ENCODE results near the gene PLCL2.
A peak's percentile ranks its signal among the peaks of the same experiment; 100 is the strongest.

PLCL2 gene

DNA sequence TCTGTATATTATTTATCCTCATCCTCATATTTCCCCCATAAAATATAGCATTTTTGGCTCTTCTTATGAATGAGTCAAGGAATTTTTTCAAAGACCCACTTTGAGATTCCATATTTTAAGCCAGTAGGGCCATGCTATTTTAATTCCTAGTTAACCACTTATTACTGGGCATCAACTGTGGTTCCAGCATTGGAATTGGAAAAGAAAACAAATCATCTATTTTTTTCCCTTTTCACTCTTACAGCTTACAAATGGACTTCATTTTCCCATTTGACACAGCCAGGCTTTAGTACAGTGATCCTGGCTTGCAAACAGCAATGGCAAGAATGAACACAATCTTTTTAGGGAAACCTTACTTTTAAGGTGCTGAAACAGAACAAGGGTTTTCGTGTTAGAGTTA lies 19.4 kb upstream of the PLCL2 start:
- DNase-seq (ENCODE audit: low read depth in 2 of 2) = no peak

- DNase-seq (ENCODE audit: low read depth in 2 of 2) = no peak
Observed at GRCh38 chr3:16866571-16866970, 18.2 kb upstream of the PLCL2 start.

- no peak for DNase-seq (ENCODE audit: low read depth in 2 of 2)
Observed at GRCh38 chr3:16868513-16868912, 16.2 kb upstream of the PLCL2 start.

DNA sequence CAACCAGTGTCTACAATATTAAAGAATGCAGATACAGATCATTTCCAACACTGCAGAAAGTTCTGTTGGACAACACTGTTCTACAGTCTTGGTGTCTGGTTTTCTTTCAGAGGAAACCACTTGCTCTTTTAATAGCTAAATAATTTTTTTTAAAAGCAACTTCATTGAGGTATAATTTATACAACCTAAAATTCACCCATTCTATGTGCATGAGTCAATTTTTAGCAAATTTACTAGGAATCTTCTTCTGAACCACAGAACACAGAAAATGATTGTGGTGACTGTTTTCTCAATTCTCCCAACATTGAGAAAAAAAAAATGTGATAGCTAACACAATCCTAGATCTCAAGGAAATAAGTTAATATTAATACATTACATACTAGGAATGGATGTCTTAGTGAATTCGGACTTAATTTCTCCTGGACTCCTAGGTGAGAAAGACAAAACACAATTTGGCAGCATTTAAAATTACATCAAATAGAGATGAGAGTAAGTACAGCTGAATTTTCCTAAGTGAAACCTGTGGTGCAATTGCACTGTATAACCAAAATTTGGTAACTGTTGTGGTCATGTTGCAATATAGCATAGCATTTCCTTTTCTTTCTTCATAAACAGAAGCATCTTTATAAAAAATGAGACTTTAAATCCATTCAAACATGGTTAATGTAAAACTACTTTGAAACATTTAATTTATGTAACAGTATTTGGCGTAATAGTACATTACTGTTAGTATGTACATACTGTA lies 15.3 kb upstream of the PLCL2 start:
- DNase-seq (ENCODE audit: low read depth in 2 of 2) = no peak

DNA sequence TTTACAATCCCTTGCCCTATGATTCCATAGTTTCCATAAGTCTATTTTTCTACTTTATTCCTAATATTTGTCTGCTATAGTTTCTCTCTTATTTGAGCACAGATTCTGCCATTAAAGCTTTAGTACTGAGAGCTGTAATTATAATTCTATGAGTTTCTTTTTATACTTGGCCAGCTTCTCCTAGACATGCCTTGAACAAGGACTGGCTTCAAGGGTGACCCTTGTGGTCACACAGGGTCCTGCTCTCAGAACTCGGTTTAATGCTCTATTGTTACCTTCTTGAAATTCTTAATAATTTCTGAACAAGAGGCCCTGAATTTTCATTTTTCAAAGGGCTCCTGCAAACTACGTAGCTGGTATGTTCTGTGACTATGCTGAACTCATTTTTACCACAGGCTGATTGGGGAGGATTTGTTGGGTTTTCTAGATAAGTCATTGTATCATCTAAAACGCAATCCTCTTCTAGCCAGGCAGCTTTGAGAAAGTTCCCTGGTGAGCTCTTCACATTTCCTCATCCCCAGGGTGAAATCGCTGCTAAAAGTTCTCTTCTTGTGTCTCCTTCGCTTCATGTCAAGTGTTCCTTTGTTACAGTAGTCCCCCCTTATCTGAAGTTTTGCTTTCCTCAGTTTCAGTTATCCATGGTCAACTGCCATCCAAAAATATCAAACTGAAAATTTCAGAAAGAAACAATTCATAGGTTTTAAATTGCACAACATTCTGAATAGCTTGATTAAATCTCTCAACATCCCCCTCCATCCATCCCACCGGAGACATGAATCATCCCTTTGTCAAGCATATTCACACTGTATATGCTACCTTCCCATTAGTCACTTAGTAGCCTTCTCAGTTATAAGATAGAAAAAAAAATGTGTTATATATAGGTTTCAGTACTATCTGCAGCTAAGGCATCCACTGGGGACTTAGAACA lies 12.6 kb upstream of the PLCL2 start:
- no peak for DNase-seq (ENCODE audit: low read depth in 2 of 2)

DNA sequence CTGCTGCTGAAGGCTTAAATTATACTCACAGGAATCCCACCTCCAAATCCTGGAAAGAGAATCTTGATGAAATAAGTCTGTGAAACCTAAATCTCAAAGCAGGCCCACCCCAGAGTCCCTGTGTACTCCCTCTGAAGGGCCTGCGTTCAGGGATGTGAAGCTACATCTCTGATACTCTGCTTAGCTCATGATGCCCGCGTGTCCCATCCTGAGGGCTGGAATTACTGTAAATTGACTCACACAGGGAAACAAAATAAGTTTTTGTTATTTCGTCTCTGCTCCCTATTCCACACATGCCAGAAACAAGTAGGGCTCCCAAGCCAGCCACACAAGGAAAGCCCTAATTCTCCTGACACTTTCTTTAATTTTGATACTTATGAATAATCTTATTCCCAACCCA lies 10.9 kb upstream of the PLCL2 start:
- DNase-seq (ENCODE audit: low read depth in 2 of 2) = no peak

GRCh38 chr3:16875876-16876550 lies 8.7 kb upstream of the PLCL2 start:
- no peak for DNase-seq (ENCODE audit: low read depth in 2 of 2)

- no peak for DNase-seq (ENCODE audit: low read depth in 2 of 2)
Observed at GRCh38 chr3:16877505-16877904, 7.2 kb upstream of the PLCL2 start.

- no peak for DNase-seq (ENCODE audit: low read depth in 2 of 2)
Observed at GRCh38 chr3:16877911-16878310, 6.8 kb upstream of the PLCL2 start.

- no peak for DNase-seq (ENCODE audit: low read depth in 2 of 2)
Observed at GRCh38 chr3:16881896-16882630, 2.7 kb upstream of the PLCL2 start.

DNA sequence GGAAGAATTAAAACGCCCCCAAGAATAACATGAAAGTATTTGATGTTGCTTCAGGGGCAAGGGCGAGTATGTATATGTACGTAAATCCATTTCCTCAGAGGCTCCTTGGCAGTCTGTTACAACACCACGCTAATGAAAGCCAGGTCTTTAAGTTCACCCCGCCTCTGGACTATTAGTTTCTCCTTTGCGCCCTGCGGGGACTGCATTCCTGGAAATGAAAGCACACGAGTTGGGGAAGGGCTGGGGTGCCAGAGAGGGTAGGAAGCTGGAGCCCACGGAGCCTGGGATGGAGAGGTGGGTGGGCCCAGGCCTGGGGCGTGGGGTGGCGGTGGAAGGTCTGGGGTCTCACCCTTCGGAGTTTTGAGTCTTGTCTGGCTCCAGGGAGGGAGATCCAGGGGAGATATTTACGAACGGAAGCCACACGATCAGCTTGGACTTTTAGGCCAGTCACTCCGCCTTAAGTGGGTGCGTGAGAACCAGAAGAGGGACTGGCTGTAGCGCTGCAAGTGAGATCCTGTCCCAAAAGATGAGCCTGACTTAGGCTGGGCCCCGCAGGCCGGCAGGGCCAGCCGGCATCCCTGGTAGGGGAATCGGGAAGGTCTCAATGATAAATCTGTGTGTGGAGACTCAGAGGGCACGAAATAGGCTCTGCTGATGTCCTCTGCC lies 1.6 kb upstream of the PLCL2 start:
- DNase-seq (ENCODE audit: low read depth in 2 of 2) = no peak

DNA sequence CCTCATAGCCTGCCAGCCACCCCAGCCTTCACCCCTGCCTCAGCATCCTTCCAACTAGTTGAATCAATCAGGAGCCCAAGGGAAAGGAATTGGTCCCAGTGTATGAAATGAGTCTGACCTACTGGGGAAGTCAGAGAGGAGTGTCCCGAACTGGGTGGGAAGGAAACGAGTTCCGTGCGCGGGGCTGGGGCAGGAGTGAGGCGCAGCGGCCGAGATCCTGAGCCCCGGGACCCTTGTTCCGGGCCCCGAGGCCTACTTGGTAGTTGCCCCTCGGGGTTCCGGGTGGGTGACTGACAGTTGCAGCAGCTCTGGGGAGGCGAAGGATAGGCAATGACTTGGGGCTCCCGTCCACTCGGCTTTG lies 1.1 kb upstream of the PLCL2 start:
- DNase-seq (ENCODE audit: low read depth in 2 of 2) = no peak

GRCh38 chr3:16884084-16884747 lies 539 bp upstream of the PLCL2 start:
- peak; percentile 48 to 72 for DNase-seq (ENCODE audit: low read depth in 2 of 2)

DNA sequence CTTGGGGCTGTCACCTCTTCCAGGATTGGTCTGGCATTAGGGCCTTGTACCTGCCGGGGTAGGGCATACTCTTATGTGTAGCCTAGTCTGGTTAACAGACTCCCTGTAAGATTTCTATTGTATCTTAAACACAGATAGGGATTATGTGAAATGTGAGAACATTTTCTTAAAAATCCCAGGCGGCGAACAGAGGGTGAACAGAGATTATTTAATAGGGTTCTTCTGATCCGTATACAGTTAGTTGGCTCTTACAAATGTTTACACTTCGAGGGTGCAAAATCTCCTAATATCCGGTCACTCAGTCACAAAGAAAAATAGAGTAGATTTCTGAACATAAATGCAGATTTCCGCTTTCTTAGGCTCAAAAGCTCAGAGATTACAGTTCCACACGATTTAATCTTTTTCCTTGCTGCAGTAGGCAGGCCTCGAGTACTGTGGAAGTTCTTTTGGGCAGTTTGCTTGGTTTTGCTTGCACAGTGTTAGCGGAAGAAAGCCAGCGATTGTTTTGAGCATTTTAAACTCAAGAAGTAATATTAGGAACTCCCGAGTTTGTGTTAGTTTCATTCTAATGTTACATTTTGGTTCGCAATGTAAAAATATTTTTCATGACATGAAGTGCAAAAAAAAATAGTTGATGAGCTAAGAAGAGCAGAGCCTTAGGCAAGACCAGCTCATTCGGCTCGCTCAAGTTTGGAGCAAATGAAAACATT lies 993 bp downstream of the PLCL2 start:
- no peak for DNase-seq (ENCODE audit: low read depth in 2 of 2)

DNA sequence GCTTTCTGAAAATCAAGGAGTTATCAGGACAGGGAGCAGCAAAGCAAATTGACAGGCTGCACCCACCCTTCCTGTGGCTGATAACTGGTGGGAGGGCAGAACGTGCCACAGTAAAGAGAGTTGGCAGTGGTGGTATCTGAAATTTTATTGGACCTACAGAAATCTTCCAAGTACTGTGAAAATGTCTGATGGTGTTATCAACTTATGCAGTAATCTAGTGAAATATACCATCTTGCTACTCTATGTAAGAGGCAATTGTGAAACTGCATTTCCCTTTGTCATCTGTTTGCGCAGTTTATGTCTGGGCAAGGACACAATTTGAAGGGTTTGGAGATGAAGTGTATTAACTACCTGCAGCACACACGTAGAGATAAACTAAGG lies 1.5 kb downstream of the PLCL2 start:
- no peak for DNase-seq (ENCODE audit: low read depth in 2 of 2)

GRCh38 chr3:16887130-16887529 lies 2.4 kb downstream of the PLCL2 start:
- DNase-seq (ENCODE audit: low read depth in 2 of 2) = no peak

GRCh38 chr3:16888356-16888755 lies 3.6 kb downstream of the PLCL2 start:
- DNase-seq (ENCODE audit: low read depth in 2 of 2) = no peak

DNA sequence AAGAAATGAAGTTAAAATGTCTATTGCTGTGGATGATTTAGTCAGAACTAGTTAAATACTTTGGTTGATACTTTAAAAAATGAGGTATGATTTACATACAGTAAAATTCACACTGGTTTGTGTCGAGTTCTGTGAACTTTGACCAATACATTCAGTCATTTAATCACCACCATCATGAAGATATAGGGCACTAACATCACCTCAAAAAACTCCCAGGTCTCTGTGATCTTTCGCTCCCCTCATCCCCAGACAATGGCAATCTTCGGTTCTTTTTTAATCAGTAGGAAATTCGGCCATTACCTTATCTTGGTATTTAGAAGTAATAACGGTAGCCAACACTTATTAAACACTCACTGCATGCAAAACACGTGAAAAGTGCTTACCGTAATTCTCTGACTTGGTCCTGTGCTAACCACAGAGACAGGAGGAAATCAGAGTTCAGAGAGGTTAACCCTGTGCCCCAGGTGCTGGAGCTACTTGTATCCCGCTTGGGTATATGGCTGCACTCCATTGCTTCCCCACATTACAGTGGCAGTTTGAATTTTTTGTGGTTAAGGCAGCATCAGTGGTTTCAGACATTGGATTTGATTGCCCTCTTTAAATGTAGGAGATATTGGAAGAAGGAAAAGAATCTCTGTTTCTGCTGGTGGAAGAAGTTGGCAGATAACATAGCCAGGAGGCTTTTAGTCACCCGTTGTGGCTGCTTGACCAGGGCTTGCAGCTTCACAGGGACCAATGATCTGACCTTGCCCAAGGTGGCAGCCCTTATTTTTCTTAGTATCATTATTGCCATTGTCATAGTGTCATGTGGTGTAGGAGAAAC lies 4.2 kb downstream of the PLCL2 start:
- DNase-seq (ENCODE audit: low read depth in 2 of 2) = no peak

- DNase-seq (ENCODE audit: low read depth in 2 of 2) = no peak
Observed at GRCh38 chr3:16890597-16891333, 6.0 kb downstream of the PLCL2 start.
